Stimulated activated CD8-positive, alpha-beta memory T cell treated with anti-CD3 and anti-CD28 coated beads, Interleukin-15, amount 100 ng/mL, for 1 hour (primary cell): ENCODE data around the gene MED13L.

ENCODE experiments used
- DNase-seq: peaks from one replicate; pipeline ENCODE4 v3.0.0-alpha.2; 2020; ENCODE audit warnings: low read depth

MED13L gene

DNA sequence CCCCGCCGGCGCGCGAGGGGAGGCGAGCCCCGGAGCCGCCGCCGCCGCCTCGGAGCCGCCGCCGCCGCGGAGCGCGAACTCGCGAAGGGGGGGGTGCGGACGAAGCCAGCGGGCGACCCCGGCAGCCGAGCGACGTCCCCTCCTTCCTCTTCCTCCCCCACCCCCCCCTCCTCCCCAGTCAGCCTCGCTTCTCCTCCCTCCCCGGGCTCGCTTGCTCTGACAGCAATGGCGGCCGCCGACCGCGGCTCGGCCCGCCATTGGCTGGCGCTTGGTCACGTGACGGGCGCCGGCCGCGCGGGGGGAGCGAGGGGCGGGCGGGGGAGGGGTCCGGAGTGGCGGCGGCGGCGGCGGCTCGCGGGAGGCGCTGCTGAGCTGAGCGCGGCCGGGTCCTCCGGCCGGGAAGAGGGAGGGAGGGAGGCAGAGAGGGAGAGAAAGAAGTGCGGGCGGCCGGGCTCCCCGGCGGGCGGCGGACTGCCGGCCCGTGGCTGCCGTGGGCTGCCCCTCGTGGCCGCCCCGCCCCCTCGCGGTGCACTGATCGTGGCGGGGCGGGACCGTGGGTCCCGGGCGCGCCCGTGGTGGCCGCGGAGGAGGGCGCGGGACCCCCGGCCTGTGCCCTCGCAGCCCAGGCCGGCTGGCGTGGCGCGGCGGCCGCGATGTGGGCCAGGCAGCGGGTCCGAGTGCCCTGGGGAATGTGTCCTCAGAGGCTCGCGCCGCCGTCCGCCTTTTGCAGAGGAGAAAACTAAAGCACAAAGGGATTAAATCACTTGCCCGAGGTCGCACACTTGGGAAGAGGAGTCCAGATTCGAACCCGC, at the start of gene MED13L:
Gene MED13L (minus strand): TSS at position 227 of the 812 bp plus-strand sequence. CDS start 562 bp downstream, outside the sequence.
- peak; percentile 72 for DNase-seq

DNA sequence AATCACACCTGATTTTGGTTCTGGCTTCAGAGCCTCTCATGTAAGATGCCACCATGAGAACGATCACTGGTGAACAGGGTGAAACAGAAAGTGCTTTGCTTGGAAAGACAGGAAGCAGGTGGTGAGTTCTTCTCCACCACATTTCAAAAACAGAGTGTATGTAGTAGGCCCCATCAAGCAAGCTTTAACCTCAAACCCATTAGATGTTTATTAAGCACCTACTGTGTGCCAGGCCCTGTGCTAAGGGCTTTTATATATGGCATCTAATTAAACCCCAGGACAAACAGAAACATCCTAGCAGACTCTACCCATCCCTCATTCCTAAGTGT, 47.8 kb upstream of the MED13L start:
- DNase-seq: no peak

DNA sequence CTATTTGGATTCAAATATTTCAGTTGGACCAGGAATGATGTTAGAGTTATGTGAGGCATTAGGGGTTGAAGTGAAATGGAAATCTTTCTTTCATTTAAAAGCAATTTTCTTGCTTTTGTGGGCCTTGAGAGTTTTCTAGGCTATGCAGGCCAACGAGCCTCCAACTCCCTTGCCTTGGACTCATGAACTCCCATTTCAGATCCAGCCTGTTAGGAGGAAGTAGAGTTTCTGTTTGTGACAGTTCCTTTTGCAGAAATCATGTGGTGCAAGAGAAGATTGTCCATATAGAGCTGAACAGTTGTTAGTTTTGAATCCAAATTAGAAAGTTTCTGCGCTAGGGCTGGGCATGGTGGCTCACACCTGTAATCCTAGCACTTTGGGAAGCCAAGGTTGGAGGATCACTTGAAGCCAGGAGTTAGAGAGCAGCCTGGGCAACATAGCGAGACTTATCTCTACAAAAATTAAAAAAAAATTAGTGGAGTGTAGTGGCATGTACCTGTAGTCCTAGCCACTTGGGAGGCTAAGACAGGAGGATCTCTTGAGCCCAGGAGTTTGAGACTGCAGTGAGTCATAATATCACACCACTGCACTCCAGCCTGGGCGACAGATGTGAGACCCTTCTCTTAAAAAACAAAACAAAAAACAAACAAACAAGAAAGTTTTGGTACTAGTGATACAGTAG, 47.3 kb upstream of the MED13L start:
- DNase-seq: no peak

DNA sequence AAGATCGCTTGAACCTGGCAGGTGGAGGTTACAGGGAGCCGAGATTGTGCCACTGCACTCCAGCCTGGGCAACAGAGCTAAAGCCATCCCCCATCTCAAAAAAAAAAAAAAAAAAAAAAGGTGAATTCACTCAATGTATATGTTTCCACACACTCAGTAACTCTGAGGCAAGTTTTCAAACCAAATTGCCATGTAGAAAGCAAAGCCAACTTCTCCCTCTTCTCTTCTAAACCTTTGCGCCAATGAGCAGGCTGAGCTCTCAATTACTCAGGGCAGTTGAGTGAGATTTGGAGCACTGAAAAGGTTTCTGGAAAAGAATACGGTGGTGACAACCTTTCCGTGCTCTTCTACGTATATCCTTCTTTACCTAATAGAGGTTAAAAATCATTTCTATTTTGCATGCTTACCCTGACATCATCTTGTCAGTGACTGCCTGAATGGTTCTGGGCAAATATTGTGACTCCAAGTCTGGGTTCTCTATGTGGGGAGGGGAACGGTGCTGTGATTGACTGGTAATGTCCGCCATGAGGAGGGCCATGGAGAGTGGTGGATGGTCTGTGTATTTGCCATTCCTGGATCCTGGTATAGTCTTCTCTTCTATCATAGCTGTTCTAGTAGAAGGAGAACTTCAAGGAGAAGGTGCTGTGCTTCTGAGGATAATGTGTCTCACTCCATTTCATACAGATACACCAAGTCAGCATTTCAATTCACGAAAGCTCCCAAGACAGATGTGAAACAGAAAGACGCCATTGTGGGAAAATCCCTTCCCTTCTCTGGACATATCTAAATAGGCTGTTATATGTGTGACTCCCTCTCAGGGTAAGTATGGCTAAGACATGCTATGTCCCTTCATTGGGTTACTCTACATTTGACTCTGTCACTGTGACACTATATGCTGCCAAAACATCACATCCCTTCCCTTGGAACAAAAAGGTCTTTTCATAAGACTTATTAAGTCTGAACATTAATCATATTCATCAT, 46.2 kb upstream of the MED13L start:
- DNase-seq: no peak

DNA sequence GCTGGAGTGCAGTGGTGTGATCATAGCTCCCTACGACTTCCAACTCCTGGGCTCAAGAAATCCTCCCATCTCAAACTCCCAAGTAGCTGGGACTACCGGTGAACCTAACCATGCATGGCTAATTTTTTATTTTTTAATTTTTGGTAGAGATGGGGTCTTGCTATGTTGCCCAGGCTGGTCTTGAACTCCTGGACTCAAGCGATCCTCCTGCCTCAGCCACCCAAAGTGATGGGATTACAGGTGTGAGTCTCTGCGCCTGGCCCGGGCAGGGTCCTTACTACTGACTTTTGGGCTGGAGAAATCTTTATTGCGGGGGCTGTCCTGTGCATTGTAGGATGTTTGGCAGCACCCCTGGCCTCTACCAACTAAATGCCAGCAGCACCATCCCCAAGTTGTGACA, 44.4 kb upstream of the MED13L start:
- DNase-seq: no peak

DNA sequence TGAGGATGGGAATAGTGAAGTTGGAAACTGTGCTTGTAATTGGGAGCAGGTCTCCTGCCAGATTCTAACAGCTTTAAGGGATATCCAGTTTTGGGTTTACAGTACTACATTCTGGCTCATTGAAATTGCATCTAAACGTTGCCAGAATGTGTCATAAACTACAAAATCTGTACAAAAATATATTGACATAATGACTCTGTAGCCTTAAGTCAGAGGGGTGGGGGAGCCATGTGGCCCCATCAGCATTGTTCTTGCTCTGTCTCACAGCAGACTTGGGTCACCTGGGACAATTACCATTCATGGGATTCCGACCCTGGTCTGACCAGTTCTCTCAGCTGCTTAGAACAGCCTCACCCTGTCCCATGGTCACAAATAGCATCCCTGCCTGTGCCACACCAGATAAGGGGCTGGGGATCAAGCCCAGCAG, 43.3 kb upstream of the MED13L start:
- no peak for DNase-seq

DNA sequence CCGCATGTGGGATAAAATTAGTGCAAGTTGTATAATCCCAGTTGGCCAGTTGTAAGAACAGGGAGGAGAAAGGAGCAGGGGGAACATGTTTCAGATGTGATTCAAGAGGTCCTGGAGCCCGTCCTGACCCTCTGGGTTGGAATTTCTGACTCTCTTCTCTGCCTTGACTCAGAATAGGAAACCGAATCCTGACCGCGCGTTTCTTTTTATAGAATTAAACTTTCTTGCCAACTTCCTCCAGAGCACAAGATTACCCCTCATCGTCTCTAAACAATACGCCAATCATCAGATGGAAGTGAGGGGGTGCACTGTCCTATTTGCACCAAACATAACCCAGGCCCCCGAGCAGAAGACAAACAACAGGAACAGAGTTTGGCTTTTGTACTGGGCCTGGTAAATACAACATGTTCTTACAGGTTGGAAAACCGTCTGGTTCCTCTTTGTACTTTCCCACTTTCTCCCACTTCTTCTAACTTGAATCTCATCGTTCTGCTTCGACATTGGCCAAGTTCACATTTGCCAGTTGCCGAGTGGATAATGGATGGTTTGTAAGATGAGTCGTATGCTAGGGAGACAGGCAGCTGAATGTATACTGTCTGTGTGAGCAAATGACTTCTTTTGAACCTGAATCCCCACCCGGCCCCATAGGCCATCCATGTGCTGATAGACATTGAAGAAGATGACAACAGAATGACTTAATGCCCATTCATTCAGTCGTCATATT, 42.6 kb upstream of the MED13L start:
- no peak for DNase-seq

DNA sequence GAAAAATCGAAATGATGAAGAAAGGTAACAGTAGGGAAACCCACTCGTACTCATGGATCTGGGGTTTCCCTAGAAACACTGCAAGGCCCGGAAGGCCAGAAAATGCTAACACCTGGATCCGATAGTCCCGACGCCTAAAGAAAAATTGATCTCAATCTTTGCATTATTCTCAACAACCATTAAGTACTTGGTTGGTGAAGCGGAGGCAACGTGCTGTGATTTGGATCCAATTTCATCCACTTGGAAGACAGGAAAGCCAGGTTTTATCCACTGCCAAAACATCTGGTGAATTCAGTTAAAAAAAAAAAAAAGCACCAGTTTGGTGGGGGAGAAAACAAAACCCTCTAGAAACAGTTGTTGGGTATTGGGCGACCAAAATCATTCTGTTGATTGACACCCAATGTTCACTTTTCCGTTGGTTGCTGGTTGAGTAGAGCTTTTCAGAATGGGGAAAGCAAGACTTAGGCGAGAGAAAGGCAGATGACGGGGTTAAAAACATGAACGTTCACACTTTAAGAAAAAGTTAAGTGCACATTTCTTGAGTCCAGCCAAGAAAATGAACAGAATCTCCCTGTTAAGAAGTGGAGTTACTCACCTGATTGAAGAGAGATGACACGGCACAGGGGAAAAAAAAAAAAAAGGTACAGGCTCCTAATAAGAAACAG, 41.9 kb upstream of the MED13L start:
- no peak for DNase-seq

DNA sequence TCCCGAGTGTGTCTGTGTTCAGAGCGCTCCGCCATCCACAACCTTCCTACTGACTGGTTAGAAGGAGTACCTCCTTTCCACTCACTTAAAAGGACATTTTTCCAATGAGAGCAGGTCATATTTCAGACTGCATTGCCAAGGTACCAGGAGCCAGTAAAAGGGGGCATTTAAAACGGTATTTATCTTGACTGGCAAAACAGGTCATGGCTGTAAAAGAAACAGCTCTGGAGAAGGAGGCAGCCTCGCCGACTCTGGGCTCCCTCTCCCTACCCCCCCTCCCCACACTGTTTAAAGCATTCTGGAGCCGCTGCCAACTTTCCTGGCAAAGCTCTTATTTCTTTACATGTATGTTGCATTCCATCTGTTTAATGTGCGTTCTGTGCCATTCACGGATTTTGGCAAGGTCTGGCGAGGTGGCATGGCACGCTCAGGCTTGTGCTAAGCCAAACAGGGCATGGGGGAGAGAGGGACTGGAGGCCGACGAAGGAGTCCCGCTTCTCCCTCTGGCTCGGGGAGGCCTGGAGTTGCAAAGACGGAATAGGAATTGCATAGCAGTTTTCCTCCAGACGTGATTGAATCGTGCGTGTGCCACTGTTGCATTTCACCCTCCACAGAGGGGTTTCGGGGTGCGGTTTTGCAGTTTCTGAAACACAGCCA, 41.2 kb upstream of the MED13L start:
- no peak for DNase-seq

DNA sequence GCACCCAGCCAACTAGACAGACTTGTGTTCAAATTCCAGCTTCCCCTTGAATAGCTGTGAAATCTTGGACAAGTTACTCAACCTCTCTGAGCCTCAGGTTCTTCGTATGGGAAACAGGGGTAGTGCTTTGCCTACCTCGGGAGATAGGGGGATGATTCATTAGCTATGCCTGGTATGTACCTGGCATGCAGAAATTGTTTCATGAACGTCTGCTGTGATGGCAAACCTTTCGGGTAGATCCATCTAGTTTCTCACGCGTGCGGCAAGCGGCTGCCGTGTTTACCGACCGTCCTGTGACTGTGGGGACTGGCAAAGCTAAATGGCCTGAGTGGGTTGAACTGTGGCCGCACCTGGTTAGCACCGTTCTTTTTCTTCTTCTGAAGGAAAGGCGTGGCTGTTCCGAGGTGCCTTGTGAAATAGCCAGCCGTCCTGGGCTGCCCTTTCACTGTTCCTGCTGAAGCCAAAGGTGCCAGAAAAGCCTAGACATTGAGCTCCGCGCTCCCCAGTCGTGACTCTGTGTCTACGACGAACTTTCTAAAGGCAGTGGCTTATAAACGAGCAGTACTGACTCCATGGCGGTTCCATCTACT, 40.6 kb upstream of the MED13L start:
- DNase-seq: no peak

DNA sequence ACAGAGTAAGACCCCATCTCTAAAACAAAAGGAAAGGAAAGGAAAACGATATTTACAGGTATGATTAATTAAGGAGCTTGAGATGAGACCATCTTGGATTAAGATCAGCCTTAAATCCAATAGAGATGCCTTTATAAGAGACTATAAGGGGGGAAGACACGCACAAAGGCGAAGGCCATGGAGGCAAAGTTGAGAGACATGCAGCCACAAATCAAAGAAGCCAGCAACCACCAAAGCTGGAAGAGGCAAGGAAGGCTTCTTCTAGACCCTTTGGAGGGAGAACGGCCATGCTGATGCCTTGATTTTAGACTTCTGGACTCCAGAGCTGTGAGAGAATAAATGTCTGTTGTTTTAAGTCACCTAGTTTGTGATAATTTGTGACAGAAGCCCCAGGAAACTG, 39.6 kb upstream of the MED13L start:
- DNase-seq: no peak

DNA sequence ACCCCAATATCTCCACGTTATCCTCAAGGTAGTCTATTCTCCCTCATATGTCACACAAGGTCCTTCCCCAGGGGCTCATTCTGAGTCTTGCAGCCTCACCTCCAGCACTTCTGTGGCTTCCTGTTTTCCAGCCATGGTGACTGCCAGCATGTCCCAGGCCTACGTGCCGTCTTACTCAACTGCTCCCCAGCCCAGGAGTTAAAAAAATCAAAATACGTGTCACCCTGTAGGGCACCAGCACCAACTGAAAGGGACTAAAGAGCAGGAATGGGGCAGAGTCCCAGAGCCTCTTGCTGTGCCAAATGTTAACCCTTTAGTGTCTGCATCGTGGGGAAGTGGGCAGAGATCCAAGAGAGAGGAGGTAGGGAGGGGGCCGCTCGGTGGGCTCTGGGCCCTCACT, 37.0 kb upstream of the MED13L start:
- DNase-seq: no peak

DNA sequence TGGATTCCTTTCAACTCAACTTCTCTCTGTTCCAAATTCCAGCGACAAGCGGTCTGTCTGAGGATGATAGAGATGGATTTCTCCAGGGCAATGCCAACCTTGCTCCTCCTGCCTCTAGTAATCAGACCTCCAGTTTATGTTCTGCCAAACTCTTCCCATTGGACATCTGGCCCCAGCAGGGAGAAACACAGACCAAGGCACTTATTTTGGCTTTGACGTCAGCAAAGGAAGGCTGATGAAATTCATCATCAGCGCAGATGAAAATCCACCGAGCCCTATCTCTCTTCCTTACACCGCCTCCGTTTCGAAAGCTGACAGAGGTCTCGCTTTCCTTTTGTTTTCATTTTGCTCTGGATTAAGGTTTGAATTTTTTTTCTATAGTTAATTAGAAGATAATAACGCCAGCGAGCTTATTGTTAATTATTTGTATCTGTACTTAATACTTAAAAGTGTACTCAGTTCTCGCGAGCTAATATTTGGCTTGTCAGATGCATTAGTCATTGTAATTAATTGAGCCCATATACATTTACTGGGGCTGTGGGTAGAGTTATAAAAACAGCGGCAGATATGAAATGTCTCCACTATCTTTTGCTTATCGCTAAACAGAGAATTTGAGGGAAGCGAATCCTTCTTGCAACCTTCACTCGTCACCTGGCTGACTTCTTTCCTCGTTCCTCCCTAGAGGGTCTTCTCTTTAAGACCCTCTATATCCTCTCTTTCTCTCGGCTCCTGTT, 35.9 kb upstream of the MED13L start:
- no peak for DNase-seq

DNA sequence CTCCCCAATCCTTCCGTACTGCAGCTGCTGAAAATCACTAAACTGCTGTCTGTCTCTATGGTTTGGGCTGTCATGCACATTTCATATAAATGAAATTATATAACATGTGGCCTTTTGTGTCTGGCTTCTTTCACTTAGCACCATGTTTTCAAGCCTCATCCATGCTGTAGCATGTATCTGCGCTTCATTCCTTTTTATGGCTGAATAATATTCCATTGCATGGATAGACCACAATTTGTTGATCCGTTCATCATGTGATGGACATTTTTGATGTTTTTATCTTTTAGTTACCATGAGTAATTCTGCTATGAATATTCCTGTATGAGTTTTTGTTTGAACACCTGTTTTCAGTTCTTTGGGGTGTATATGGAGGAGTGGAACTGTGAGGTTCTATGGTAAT, 32.6 kb upstream of the MED13L start:
- no peak for DNase-seq

DNA sequence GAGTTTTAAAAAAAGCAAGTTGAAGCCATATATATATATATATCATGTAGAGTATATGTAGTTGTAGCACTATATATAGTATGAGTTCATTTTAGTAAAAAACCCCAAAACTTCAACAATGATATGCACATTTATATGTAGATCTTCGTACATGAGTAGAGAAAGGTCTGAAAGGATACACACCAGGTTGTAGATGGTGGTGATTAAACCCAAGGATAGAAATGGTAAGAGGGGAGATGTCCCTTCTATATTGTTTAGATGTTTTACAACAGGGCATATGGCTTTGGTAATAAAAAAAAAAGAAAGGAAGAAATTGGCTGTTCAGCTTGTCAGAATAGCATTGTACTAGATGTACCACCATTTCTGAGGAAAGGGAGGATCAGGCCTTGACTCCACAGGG, 31.9 kb upstream of the MED13L start:
- DNase-seq: no peak

DNA sequence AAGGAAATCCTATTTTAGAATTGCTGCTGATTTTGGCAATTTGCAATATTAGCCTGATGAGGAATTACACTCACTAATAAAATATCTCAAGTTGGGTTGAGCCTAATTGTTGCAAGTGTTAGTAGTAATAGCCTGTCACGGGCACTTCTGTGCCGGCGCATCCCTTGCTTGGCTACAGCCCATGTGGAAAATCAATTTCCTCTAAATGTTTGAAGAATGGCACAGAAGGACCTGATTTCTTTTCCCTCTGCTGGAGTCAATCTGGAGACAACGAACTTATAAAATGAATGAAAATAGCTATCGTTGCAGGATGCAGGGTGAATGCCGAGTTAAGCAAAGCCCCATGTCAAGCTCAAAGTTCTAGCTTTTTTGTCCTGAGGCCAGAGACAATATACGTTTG, 31.2 kb upstream of the MED13L start:
- DNase-seq: no peak

DNA sequence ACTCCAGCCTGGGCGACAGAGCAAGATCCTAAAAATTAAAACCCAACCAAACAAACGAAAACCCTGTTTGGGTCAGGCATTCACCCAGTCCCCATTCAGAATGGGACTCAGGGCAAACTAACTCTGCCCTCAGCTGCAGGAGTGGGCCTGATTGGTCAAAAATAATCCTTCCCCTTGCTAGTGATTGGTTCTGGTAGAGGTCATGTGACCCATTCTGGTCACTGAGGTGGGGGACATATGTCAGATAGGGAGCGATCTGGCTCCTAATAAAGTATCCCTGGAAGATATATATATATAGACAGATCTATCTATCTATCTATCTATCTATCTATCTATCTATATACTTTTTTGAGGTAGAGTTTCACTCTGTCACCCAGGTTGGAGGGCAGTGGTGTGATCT, 29.5 kb upstream of the MED13L start:
- DNase-seq: no peak

DNA sequence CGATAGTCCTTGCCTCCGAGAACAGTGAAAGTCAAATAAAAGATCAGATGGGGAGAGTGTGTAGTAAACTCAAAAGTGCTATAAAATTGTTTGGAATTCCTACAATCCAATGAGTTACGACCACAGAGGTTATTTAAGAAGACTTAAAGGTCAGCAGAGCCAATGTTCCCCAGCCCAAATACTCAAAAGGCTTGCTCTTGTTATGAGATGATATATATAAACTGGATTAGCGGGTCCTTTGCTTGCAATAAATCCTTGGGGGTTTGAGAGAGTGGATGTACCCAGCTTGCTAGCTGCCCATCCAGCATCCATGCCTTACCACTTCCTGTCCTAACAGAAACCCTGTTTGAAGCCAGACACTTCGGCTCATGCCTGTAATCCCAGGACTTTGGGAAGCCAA, 29.0 kb upstream of the MED13L start:
- no peak for DNase-seq

DNA sequence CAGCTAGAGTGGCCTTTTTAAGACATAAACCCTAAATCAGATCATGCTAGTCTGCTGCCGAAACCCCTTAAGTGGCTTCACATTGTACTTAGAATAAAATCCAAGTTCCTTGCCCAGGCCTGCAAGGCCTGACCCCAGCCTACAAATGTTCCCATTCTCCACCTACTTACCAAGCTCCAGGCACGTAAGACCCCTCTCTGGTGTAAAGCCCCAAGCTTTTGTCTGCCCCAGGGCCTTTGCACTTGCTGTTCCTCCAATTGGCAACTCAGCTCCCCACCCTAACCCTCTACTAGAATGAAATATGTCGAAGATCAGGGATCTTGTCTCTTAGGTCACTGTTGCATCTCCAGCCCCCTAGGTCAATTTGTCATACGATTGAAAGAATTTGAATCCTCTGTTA, 27.1 kb upstream of the MED13L start:
- no peak for DNase-seq

DNA sequence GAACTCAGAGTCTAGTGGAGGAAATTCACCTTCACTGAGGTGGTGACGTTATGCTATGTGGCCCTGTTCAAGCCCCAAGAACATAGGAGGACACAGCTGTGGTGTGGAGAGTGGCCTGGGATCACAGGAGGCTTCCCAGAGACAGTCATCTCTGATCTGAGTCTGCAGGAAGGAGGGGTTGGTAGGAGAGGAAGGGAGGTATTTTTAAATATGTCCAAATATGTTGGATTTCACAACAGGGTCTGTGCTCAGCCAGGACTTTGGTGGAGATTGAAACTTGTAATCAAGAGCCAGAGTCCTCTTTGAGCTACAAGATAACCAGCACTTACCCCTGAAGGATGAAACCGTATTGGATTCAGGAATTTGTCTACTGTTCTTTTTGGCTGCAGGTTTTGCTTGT, 26.4 kb upstream of the MED13L start:
- no peak for DNase-seq
